ENCODE measurements around the gene CPNE4. TPM values are rescaled to one million over a fixed set of nuclear protein-coding genes. Genes with fewer than 3 reads are reported as not detected.
A peak's percentile ranks its signal among the peaks of the same experiment; 100 is the strongest.

Gene CPNE4
- total and polyA plus RNA-seq, 2 donors (not counting 3 experiments of a cell fraction or from before 2014, with no cell fraction given), result not detected

- Histone ChIP-seq H3K4me2 (ENCODE audit: insufficient read depth, low read length) (no peak overlapping the region), H3K9ac (replicated peaks; ENCODE audit: extremely low read depth, insufficient read depth, low read length) (no peak overlapping the region), H3K36me3 (ENCODE audit: control insufficient read depth in 2 of 2, extremely low read depth in 1 of 2, insufficient read depth in 2 of 2, low read length in 2 of 2) (no peaks in the 10 kb centered on the region), H3K27ac (ENCODE audit: insufficient read depth, low read depth, low read length) (no peak overlapping the region), H4K20me1 (replicated peaks; ENCODE audit: control insufficient read depth, extremely low read depth, insufficient read depth, low read length) (no peaks in the 10 kb centered on the region), H3K9me1 (replicated peaks; ENCODE audit: control insufficient read depth, extremely low read depth, insufficient read depth, low read length) (no peaks in the 10 kb centered on the region), H3K4me1 (ENCODE audit: control insufficient read depth, extremely low read depth, insufficient read depth, low read length) (no peaks in the 10 kb centered on the region), H3K9me3 (replicated peaks; ENCODE audit: control insufficient read depth, insufficient read depth, low read length) (no peaks in the 10 kb centered on the region), H3K4me3 (replicated peaks in 1 of 3; ENCODE audit: insufficient read depth in 1 of 3, low read depth in 1 of 3, low read length in 3 of 3) (no peak overlapping the region), H3K27me3 (ENCODE audit: control insufficient read depth in 2 of 2, insufficient read depth in 2 of 2, low read length in 2 of 2) (no peaks in the 10 kb centered on the region), H3K79me2 (ENCODE audit: control insufficient read depth, insufficient read depth, low read length) (no peaks in the 10 kb centered on the region), H2AFZ (ENCODE audit: low read depth, low read length) (no peak overlapping the region)
- POLR2A ChIA-PET, result no interaction called here
- peak; percentile 2 for DNase-seq (ENCODE audit: low read depth, low spot score)
- dilution Hi-C loops (cut with MboI; ENCODE audit: extremely low pct_ligation_motif_present, low sequenced_read_pairs), result no loop called here
- TF ChIP-seq, protein P1, sequence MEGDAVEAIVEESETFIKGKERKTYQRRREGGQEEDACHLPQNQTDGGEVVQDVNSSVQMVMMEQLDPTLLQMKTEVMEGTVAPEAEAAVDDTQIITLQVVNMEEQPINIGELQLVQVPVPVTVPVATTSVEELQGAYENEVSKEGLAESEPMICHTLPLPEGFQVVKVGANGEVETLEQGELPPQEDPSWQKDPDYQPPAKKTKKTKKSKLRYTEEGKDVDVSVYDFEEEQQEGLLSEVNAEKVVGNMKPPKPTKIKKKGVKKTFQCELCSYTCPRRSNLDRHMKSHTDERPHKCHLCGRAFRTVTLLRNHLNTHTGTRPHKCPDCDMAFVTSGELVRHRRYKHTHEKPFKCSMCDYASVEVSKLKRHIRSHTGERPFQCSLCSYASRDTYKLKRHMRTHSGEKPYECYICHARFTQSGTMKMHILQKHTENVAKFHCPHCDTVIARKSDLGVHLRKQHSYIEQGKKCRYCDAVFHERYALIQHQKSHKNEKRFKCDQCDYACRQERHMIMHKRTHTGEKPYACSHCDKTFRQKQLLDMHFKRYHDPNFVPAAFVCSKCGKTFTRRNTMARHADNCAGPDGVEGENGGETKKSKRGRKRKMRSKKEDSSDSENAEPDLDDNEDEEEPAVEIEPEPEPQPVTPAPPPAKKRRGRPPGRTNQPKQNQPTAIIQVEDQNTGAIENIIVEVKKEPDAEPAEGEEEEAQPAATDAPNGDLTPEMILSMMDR (IDR thresholded peaks at IDR 0.05; ENCODE audit: extremely low read depth in 1 of 2, insufficient read depth in 1 of 2, low read depth in 1 of 2, low read length in 2 of 2), result no peak
- TF ChIP-seq EZH2 (IDR thresholded peaks at IDR 0.05; ENCODE audit: borderline replicate concordance, low read depth, low read length, severe bottlenecking) (no peak), MYC (IDR thresholded peaks at IDR 0.05; ENCODE audit: low read depth, low read length) (no peak), POLR2AphosphoS5 (IDR thresholded peaks at IDR 0.05; ENCODE audit: insufficient read depth, low read depth, low read length) (no peak), POLR2A (IDR thresholded peaks at IDR 0.05; ENCODE audit: low read depth, low read length) (no peak), FOS (IDR thresholded peaks at IDR 0.05; ENCODE audit: borderline replicate concordance, insufficient read depth, low read length) (no peak), JUN (IDR thresholded peaks at IDR 0.05; ENCODE audit: borderline replicate concordance, insufficient read depth, insufficient read length, low read depth) (no peak)
- TF ChIP-seq, protein P2, sequence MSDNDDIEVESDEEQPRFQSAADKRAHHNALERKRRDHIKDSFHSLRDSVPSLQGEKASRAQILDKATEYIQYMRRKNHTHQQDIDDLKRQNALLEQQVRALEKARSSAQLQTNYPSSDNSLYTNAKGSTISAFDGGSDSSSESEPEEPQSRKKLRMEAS (IDR thresholded peaks at IDR 0.05; ENCODE audit: insufficient read depth, insufficient read length), result no peak
- CTCF ChIA-PET, result no interaction called here
- FAIRE-seq, result no peak
- BruUV-seq (replicated peaks), result no TSS peak
- intact Hi-C loops (cut with micrococcal nuclease), result no loop called here
These were observed 186.8 kb downstream of the CPNE4 start for GRCh38 chr3:131847966-131848510.

Measured in endothelial cell of umbilical vein (primary cell).